ENCODE data around the gene MAN2C1. TPM values are rescaled to one million over a fixed set of nuclear protein-coding genes. Genes with fewer than 3 reads are reported as not detected.
"Not testable (repeated sequence)": the region's sequence is repeated elsewhere in the genome, so short reads cannot be mapped to it uniquely, and the experiment has no call there.

Gene MAN2C1
- total RNA-seq, 1 experiment from 2014 or later, result 37.1 TPM

GRCh38 chr15:75346796-75347221 lies 21.6 kb downstream of the MAN2C1 start, which contains the start of gene NEIL1:
NEIL1 (plus strand) TSS chr15:75347039; CDS start chr15:75348906, 1,867 bp downstream.
- peak; percentile 37 for DNase-seq (ENCODE audit: low read depth)

GRCh38 chr15:75343953-75344352 lies 24.5 kb downstream of the MAN2C1 start:
- not testable (repeated sequence) for DNase-seq (ENCODE audit: low read depth)

GRCh38 chr15:75342221-75342620 lies 26.2 kb downstream of the MAN2C1 start:
- no peak for DNase-seq (ENCODE audit: low read depth)

- DNase-seq (ENCODE audit: low read depth), result no peak
These were observed 28.7 kb downstream of the MAN2C1 start for GRCh38 chr15:75339531-75340240.

GRCh38 chr15:75338661-75339240 lies 29.7 kb downstream of the MAN2C1 start:
- DNase-seq (ENCODE audit: low read depth), result no peak

GRCh38 chr15:75335705-75336355 lies 32.6 kb downstream of the MAN2C1 start, which contains the start of gene COMMD4:
COMMD4 (plus strand) TSS chr15:75336063; CDS start chr15:75336090, 27 bp downstream.
- DNase-seq (ENCODE audit: low read depth), result peak; percentile 96

GRCh38 chr15:75335313-75335704 lies 33.1 kb downstream of the MAN2C1 start:
- DNase-seq (ENCODE audit: low read depth), result no peak

- not testable (repeated sequence) for DNase-seq (ENCODE audit: low read depth)
These were observed 34.6 kb downstream of the MAN2C1 start for GRCh38 chr15:75333654-75334419.

GRCh38 chr15:75332093-75332492 lies 36.3 kb downstream of the MAN2C1 start:
- not testable (repeated sequence) for DNase-seq (ENCODE audit: low read depth)

GRCh38 chr15:75329571-75329970 lies 38.8 kb downstream of the MAN2C1 start:
- no peak for DNase-seq (ENCODE audit: low read depth)

- no peak for DNase-seq (ENCODE audit: low read depth)
These were observed 39.7 kb downstream of the MAN2C1 start for GRCh38 chr15:75328493-75329314.

GRCh38 chr15:75327491-75327890 lies 40.9 kb downstream of the MAN2C1 start:
- DNase-seq (ENCODE audit: low read depth), result no peak

GRCh38 chr15:75327005-75327404 lies 41.4 kb downstream of the MAN2C1 start:
- no peak for DNase-seq (ENCODE audit: low read depth)

- no peak for DNase-seq (ENCODE audit: low read depth)
These were observed 42.5 kb downstream of the MAN2C1 start for GRCh38 chr15:75325922-75326321.

- no peak for DNase-seq (ENCODE audit: low read depth)
These were observed 46.7 kb downstream of the MAN2C1 start for GRCh38 chr15:75321711-75322110.

GRCh38 chr15:75319231-75319897 lies 49.0 kb downstream of the MAN2C1 start:
- DNase-seq (ENCODE audit: low read depth), result not testable (repeated sequence)

- DNase-seq (ENCODE audit: low read depth), result no peak
These were observed 53.7 kb downstream of the MAN2C1 start for GRCh38 chr15:75314552-75315290.

GRCh38 chr15:75313116-75313845 lies 55.1 kb downstream of the MAN2C1 start:
- DNase-seq (ENCODE audit: low read depth), result no peak

GRCh38 chr15:75312548-75312947 lies 55.9 kb downstream of the MAN2C1 start:
- peak; percentile 63 for DNase-seq (ENCODE audit: low read depth)
